Kidney glomerular epithelial cell (primary cell): ENCODE results near the gene GBP4.

Experiments
- DNase-seq: peaks from one replicate; lab custom pipeline; 2025; lab: John Stamatoyannopoulos, UW

The GBP4 gene

GRCh38 chr1:89170170-89171066 is 28.3 kb downstream of the GBP4 start:
- no peak for DNase-seq

GRCh38 chr1:89169166-89169565 is 29.6 kb downstream of the GBP4 start:
- DNase-seq: no peak

- DNase-seq: no peak
These were observed 31.0 kb downstream of the GBP4 start for GRCh38 chr1:89167590-89168230.

- no peak for DNase-seq
These were observed 32.0 kb downstream of the GBP4 start for GRCh38 chr1:89166705-89167104.

GRCh38 chr1:89165811-89166210 is 32.9 kb downstream of the GBP4 start:
- DNase-seq: no peak

- no peak for DNase-seq
These were observed 47.7 kb downstream of the GBP4 start for GRCh38 chr1:89151047-89151446.

- no peak for DNase-seq
These were observed 48.8 kb downstream of the GBP4 start for GRCh38 chr1:89149976-89150375.

GRCh38 chr1:89149229-89149628 is 49.5 kb downstream of the GBP4 start:
- peak; percentile 25 for DNase-seq

GRCh38 chr1:89147678-89148658 is 50.8 kb downstream of the GBP4 start:
- DNase-seq: no peak

GRCh38 chr1:89146721-89147120 is 52.0 kb downstream of the GBP4 start:
- no peak for DNase-seq

GRCh38 chr1:89143484-89143883 is 55.3 kb downstream of the GBP4 start:
- DNase-seq: no peak

GRCh38 chr1:89142160-89142559 is 56.6 kb downstream of the GBP4 start:
- DNase-seq: no peak

- DNase-seq: no peak
These were observed 65.0 kb downstream of the GBP4 start for GRCh38 chr1:89133747-89134146.
